ENCODE results near the gene TEX14. TPM values are rescaled to one million over a fixed set of nuclear protein-coding genes. Genes with fewer than 3 reads are reported as not detected.

The TEX14 gene
- total RNA-seq, 4 donors from 2014 or later, result 0.13 to 0.19 TPM; not detected in 2

- Histone ChIP-seq H3K36me3 (no peaks in the 10 kb centered on the region), H3K27ac (peak overlapping the region in 2 of 4 donors; percentile 11 to 72), H3K4me1 (peaks cover 7 to 58% (median 11%) of the 10 kb centered on the region in 3 donors), H3K9me3 (no peaks in the 10 kb centered on the region), H3K4me3 (peak overlapping the region in 1 of 4 donors; percentile 78), H3K27me3 (peaks cover 0 to 8% (median 0%) of the 10 kb centered on the region in 4 donors)
- 80% methylated on average over 1 of the region's 2 CpGs; no CpG with 5 or more reads in 1 of the 2 donors for WGBS, 2 donors
- TF ChIP-seq CTCF (IDR thresholded peaks at IDR 0.05), result no peak
- TF ChIP-seq POLR2A (IDR thresholded peaks at IDR 0.05), result no peak
- intact Hi-C loops (cut with DNase I), result no loop called here
- DNase-seq, result no peak
These were observed 161.2 kb downstream of the TEX14 start for GRCh38 chr17:58530655-58531054.

DNA sequence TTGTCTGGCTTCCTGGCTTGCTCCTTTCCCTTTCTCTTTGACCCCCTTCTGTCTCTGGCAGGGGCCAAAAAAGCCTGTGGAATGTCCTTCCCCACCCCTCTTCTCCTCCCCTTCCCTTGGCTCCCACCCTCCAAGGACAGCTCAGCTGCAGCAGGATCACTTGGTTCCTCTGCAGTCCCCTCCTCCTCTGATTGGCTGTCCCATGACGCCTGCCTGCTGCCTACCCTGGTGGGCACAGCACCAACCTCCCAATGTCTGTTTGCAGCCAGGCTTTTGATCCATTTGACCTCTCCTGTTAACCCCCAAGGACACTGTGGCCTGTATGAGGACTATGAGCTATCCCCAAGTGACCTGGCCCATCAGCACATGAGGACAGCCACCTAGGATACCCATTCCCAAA, 162.6 kb downstream of the TEX14 start:
- Histone ChIP-seq H3K9me3 (no peaks in the 10 kb centered on the region), H3K36me3 (no peaks in the 10 kb centered on the region), H3K4me1 (peaks cover 11 to 69% (median 11%) of the 10 kb centered on the region in 3 donors), H3K4me3 (no peak overlapping the region), H3K27me3 (peaks cover 0 to 8% (median 0%) of the 10 kb centered on the region in 4 donors), H3K27ac (peak overlapping the region in 2 of 4 donors; percentile 8 to 17)
- intact Hi-C loops (cut with DNase I), result loop anchor here (10.0 kb wide), 1 partner anchor 476 kb away; no protein-coding TSS in a partner anchor
- 56 to 57% methylated on average over 1 of the region's 1 CpG for WGBS, 2 donors
- TF ChIP-seq POLR2A (IDR thresholded peaks at IDR 0.05) (no peak), CTCF (IDR thresholded peaks at IDR 0.05) (no peak)
- no peak for DNase-seq

- Histone ChIP-seq H3K9me3 (no peaks in the 10 kb centered on the region), H3K36me3 (no peaks in the 10 kb centered on the region), H3K4me1 (peaks cover 11 to 69% (median 11%) of the 10 kb centered on the region in 3 donors), H3K4me3 (no peak overlapping the region), H3K27me3 (peaks cover 0 to 8% (median 0%) of the 10 kb centered on the region in 4 donors), H3K27ac (peak overlapping the region in 3 of 4 donors; percentile 8 to 12 (median 9))
- 18 to 26% methylated on average over 3 of the region's 3 CpGs for WGBS, 2 donors
- no peak for DNase-seq
- no peak for TF ChIP-seq POLR2A (IDR thresholded peaks at IDR 0.05)
- TF ChIP-seq CTCF (IDR thresholded peaks at IDR 0.05), result no peak
- intact Hi-C loops (cut with DNase I), result loop anchor here (10.0 kb wide), 1 partner anchor 476 kb away; no protein-coding TSS in a partner anchor
These were observed 163.4 kb downstream of the TEX14 start for GRCh38 chr17:58528443-58528842.

DNA sequence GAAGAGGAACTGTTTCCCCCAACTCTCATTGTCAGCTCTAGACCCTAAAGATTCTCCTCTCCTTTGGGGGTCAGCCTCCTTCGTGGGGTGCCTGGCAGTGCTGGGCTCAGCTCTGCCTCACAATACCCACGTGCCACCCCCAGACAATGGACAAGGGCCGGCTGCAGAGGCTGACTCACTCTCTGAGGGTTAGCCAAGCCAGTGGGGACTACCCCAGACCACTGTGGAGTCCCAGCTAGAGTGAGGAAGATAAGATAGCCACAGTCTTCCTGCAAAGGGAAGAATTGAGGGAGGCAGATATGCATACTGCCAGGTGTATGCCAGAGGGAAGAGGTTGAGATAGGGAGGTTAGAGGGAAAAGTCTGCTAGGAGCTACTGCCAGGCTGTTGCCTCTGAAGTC, 163.9 kb downstream of the TEX14 start:
- no peaks in the 10 kb centered on the region for H3K36me3 ChIP-seq
- 61% methylated on average over 2 of the region's 3 CpGs; no CpG with 5 or more reads in 1 of the 2 donors for WGBS, 2 donors
- H3K27ac ChIP-seq, result peak overlapping the region in 2 of 4 donors; percentile 12 to 25
- intact Hi-C loops (cut with DNase I), result loop anchor here (10.0 kb wide), 1 partner anchor 477 kb away; no protein-coding TSS in a partner anchor
- DNase-seq, result no peak
- no peaks in the 10 kb centered on the region for H3K9me3 ChIP-seq
- H3K4me1 ChIP-seq, result peaks cover 11 to 67% (median 11%) of the 10 kb centered on the region in 3 donors
- peaks cover 0 to 8% (median 0%) of the 10 kb centered on the region in 4 donors for H3K27me3 ChIP-seq
- TF ChIP-seq CTCF (IDR thresholded peaks at IDR 0.05) (no peak), POLR2A (IDR thresholded peaks at IDR 0.05) (no peak)
- H3K4me3 ChIP-seq, result no peak overlapping the region

GRCh38 chr17:58527306-58527705, 164.5 kb downstream of the TEX14 start:
- intact Hi-C loops (cut with DNase I), result loop anchor here (10.0 kb wide), 1 partner anchor 477 kb away; no protein-coding TSS in a partner anchor
- DNase-seq, result no peak
- H3K4me3 ChIP-seq, result no peak overlapping the region
- no peaks in the 10 kb centered on the region for H3K9me3 ChIP-seq
- WGBS, 2 donors, result 67% methylated on average over 1 of the region's 2 CpGs; no CpG with 5 or more reads in 1 of the 2 donors
- peaks cover 0 to 8% (median 0%) of the 10 kb centered on the region in 4 donors for H3K27me3 ChIP-seq
- H3K4me1 ChIP-seq, result peaks cover 8 to 60% (median 10%) of the 10 kb centered on the region in 3 donors
- TF ChIP-seq POLR2A (IDR thresholded peaks at IDR 0.05) (no peak), CTCF (IDR thresholded peaks at IDR 0.05) (peak in 1 of 6 experiments; percentile 7)
- no peaks in the 10 kb centered on the region for H3K36me3 ChIP-seq
- H3K27ac ChIP-seq, result peak overlapping the region in 2 of 4 donors; percentile 12 to 25
